NCI-H774 (cell line): ENCODE measurements around the gene KCNQ5.
"Not testable (repeated sequence)": the region's sequence is repeated elsewhere in the genome, so short reads cannot be mapped to it uniquely, and the experiment has no call there.

Experiments used
- DNase-seq: peaks from one replicate; lab custom pipeline; 2025; lab: John Stamatoyannopoulos, UW

The KCNQ5 gene

DNA sequence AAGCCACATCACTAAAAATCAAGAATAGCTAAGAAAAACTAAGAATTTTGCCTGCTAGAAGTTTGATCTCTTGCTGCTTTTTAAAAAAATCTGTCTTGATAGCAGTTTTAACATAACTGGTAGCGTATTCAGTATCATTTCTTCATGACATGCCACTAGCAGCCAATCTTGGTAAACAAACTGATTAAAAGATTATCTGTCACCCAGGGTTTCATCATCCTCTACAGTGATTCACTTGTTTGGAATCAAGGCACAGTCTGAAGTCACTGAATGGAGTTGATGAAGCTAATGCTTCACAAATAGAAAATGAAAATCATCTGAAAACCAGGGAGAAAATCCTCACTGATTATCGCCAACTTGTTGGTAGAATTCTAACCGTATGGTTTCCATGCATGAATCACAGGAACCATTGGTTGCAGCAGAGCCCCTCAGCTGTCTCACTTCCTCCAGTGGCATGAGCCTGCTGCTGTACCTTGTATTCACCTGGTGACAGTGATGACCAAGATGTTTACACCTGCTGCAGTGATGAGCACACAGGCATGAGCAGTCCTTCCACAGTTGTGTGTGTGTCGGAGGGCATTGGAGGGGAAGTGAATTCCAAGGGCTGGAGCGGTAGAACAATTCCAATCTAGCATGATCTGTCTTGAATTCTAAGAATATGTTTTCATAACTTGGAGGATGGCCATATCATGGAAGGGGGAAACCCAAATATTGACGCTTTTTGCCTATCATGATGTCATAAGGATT, 328.4 kb downstream of the KCNQ5 start:
- no peak for DNase-seq

DNA sequence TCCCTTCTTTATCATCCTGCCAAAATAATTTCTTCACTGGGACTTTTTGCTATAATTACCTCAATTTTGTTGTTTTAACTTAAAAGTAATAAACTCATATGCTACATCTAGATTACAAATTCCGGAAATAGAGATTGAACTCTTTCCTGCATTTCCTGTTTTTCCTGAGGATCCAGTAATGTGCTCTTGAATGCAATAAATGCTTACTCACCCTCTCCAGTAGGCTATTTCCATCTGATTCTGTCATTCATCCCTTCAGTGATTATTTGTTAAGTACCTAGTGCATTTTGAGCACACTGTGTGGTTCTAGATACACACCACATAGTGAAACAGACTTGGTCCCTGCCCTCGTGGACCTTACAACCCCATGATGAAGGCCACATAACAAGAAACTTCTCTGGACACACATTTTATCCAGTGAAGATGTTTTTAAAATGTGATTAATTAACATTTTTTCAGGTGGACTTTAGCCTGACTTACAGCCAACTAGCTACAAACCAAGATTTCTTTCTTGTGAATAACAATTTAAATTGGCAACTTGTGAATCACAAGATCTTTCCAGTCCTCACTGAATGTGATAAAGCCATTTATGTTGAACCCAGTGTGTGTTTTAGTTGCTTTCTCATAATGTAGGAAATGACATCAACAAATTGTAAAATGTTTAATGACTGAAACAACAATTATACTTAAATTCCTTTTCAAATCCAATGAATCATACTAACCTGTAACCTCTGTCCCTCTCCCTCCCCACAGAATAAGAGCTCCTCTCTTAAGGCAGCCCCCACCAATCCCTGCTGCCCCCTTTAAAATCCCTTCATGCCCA, 331.2 kb downstream of the KCNQ5 start:
- DNase-seq = peak; percentile 32

DNA sequence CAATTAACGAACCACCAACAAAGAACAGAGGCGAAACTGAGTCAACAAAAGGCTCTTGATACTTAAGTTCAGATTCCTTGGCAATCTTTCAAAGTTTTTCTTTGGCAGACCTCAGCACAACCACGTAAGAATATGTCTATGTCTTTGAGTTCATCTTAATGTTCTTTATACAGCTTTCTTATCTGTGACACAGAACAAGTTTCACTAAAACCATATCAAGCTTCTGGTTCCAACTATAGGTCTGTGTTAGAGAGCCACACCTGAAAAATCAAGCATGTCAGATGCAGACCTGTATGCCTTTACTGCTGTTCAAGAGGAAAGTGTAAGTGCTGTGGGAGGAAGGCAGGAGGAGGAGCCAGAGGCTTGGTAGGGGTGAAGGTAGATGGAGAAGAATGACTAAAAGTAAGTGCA, 332.1 kb downstream of the KCNQ5 start:
- DNase-seq = no peak

DNA sequence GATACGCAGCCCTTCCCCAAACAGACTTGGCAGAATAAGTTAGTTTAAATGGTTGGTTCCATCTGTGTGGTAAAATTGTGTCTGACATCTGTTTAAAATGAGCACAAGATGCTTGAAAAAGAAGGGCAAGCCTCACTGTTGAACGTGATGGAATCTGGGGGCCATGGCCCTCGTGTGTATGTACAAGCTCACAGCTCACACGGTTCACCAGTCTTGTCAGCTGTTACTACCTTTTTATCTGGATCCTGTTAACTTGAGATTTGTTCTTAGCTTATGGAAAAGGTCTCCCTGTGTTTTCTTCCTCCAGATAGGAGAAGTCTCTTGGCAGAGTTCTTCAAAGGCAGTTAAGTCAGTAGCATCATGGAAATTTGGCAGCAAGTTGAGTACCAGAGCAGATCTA, 332.9 kb downstream of the KCNQ5 start:
- no peak for DNase-seq

DNA sequence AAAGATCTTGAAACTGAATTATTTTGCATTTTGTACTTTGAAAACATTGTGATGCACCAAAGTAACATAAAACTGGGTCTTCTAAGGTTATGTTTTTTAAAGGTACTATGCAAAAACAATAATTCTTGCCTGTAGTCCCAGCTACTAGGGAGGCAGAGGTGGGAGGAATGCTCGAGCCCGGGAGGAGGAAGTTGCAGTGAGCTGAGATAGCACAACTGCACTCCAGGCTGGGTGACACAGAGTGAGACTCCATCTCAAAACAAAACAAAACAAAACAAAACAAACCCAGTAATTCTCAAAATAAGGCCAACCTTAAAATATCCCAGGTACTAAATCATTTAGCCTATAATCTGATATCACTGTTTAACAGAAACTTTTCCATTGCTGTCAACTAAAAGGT, 333.8 kb downstream of the KCNQ5 start:
- no peak for DNase-seq

DNA sequence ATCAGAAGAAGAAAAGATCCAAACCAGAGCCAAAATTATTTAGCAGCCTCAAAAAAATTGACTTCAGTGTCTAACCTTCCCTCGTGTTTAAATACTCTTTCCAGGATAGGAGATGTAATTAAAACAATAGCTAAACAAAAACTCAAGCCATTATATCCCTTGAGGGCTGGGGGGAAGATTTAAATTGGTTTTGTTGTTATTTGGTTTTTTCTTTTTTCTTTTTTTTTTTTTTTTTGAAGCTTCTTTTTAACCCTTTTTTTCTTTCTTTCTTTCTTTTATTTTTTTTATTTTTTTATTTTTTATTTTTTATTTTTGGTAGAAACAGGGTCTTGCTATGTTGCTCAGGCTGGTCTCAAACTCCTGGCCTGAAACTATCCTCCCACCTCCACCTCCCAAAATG, 334.4 kb downstream of the KCNQ5 start:
- no peak for DNase-seq

DNA sequence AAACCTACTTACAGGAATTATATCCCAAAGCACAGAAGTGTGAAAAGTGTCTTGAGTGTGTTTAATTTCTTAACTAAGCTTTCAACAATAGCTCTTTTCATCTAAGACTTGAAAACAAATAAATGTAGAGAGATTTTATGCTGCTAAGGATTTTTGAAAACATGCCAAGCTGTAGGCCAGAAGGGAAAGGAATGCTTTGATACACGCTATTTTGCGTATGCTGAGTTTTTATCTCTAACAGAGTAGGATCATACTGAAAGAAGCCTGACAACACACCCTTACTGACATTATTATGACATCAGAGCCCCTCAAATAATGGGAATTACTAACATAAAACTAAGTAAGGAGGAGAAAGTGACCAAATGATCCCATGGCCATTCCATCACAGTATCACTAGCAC, 338.0 kb downstream of the KCNQ5 start:
- DNase-seq = no peak

DNA sequence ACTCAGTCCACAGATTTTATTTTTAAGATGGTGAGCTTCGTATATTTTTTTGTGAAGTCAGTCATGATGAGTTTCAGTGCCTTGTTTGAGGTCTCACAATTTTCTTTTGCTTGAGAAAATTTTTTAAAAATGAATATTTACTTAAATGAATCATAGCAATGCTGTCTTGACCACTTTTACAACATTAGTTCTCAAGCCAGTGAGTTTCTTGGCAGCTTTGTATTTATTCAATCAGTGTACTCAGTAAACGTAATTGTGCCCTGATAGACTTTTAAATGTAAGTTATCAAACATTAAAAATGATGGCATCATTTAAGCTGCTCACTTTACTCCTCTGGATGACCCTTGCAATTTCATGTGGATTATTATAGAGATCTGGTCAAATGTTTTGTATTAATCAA, 342.1 kb downstream of the KCNQ5 start:
- no peak for DNase-seq

DNA sequence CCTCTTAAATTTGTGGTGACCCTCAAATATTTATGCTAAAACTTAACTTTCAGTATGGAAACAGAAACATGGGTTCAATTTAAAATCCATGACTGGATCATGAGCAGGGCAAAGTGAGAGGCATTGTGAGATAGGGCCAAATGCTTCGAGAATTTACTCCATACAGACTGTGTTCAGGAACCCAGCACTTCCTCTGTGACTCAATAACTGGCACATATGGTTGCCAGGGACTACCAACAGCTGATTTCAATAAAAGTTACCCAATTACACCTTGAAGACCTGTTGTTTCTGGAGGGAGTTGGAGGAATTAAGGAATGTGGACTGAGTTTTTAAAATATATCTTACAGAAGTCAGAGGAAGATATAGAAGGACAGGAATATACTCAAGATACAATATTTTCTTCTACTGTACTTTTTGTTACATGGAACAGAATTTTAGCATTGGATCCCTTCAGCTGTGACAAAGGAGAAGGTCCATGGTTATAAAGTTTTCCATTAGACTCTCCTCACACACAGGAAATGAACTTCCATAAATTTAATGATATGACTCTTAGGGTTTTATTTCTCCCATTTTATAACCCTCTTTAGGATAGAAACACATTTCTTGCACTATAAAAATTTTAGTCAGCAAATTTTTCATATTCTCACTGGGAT, 344.9 kb downstream of the KCNQ5 start:
- DNase-seq = no peak

DNA sequence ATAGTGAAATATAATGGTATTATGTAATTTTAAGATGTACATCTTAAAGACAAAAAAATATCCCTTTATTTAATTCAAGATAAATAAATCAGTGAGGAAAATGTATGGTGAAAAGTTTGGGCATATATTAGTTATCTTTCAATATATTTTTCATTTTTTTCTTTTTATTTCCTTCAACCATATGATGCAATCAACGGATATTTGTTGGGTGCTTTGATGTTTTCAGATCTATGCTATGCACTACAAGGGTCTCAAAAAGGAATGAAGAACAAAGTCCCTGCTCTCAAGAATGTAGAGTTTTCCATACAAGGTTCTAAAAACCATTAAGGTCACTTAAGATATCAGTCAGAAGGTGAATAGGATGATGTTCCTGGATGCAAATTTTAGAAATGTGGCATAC, 345.5 kb downstream of the KCNQ5 start:
- DNase-seq = no peak

DNA sequence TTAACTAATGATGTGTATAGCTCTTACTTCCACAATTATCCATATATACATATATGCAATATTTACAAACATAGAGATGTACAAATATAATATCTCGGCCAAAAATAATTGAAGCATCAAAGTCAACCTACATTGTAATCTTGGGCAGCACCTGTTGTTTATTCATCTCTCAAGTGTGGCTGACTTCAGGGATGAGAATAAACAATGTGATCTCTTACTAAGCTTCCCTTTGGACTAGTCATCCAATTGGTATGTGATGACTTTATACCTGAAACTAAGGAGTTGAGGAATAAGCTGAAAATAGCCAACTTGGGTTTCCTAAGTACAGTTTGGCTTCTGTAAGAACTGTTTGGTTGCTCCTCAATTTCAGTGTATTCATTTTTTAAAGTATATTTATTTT, 346.8 kb downstream of the KCNQ5 start:
- peak; percentile 36 for DNase-seq

DNA sequence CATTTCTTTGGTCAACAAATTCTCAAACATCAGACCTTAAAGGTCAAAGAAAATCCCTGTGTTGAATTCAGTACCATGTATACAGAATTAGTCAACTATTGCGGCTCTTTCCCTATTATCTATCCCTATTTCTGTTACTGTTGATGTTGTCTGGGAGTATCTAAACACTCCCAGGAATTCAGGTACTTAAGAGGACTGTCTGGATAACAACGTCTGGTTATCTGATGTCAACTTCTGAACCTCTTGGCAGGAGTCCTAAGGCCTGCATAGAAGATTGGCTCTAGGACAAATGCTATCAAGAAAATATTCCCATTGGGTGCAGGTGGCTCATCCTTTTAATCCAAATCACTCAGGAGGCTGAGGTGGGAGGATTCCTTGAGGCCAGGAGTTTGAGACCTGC, 347.8 kb downstream of the KCNQ5 start:
- DNase-seq = no peak

DNA sequence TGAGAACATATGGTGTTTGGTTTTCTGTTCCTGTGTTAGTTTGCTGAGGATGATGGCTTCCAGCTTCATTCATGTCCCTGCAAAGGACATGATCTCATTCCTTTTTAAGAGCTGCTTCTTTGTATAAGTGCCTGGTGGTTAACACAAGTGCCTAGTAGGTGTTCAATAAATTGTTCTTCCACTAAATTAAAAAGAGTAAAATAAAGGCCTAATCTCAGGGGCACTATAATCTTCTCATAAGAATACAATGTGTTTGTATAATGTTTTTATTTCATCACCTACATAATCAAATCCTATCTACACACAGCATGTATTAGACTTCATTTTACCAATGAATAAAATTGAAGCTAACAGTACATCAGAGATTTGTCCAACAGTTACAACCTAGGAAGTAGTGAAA, 350.7 kb downstream of the KCNQ5 start:
- peak; percentile 83 for DNase-seq

DNA sequence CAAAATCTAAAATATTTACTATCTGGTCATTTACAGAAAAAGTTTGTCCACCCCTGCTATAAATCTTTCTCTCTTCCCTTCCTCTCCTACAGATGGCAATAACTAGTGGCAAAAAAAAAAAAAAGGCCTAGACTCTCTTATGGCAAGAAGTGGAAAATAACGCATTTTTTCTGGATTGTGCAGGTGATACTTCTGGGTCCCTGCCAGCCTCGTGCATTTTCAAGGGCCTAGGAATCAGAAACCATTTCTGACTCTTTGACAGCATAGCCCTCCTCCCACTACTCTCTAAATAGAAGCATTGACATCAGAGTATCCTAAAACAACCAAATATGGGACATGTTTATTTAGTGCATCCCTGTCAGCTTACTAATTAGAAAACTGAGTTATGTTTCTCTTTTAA, 352.4 kb downstream of the KCNQ5 start:
- DNase-seq = peak; percentile 90

DNA sequence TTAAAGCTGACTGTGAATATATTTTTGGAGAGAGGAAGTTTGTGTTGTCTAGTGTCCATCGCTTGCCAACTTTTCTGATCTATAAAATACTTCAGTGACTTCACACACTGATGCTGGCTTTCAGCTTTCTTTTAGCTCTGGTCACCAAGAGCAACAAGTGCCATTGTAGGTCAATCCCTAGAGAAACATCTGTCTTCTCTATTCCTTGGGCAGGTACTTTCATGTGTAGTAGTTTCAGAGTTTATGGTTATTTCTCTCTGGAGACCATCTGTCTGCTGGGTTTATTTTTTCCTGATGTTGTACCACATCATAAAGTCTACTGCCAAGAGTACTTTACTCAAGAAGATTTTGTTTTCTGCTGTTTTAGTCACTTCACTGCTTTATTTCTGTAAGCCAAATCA, 353.5 kb downstream of the KCNQ5 start:
- DNase-seq = no peak

DNA sequence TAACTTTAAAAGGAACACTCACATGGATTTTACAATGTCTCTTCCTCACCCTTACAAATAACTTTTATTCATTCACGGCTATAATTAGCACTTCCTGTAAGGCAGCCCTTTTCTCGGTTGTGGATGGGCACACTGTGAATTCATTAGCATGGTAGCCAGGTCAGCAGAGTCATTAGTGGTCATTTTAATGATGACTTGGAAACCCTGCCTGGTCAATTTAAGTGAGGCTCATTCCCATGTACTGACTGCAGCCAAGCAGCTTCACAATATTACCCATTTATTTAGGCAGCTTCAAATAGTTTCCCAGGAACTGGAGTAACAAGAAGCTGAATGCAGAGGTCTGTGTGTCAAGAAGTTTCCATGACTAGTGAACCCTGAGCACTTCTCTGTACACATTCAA, 354.6 kb downstream of the KCNQ5 start:
- peak; percentile 31 for DNase-seq

DNA sequence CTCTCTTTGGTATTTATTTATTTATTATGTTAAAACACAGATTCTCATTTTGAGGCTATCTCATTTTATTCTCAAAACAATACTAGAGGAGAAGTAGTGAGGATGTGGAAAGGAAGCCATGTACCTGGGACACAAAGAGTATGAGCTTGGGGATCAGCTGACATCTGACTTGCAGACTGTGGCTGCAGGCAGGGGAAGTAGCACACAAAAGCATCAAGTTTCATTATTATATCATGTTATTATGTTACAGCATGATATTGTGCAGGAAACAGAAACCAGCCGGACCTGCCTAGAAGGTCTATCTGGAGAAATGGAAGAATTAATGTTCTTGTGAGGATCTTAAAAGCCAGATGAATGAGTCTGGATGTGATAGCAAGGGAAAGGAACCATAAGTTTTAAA, 355.2 kb downstream of the KCNQ5 start:
- no peak for DNase-seq

DNA sequence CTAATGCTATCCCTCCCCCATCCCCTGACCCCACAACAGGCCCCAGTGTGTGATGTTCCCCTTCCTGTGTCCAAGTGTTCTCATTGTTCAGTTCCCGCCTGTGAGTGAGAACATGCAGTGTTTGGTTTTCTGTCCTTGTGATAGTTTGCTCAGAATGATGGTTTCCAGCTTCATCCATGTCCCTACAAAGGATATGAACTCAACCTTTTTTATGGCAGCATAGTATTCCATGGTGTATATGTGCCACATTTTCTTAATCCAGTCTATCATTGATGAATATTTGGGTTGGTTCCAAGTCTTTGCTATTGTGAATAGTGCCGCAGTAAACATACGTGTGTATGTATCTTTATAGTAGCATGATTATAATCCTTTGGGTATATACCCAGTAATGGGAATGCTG, 356.9 kb downstream of the KCNQ5 start:
- DNase-seq = not testable (repeated sequence)

DNA sequence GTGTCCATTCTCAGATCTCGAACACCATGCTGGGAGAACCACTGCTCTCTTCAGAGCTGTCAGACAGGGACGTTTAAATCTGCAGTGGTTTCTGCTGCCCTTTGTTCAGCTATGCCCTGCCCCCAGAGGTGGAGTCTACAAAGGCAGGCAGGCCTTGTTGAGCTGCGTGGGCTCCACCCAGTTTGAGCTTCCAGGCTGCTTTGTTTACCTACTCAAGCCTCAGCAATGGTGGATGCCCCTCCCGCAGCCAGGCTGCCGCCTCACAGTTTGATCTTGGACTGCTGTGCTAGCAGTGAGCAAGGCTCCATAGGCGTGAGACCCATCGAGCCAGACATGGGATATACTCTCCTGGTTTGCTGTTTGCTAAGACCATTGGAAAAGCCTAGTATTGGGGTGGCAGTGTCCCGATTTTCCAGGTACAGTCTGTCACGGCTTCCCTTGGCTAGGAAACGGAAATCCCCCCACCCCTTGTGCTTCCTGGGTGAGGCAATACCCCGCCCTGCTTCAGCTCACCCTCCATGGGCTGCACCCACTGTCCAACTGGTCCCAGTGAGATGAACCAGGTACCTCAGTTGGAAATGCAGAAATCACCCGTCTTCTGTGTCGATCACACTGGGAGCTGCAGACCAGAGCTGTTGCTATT, 362.4 kb downstream of the KCNQ5 start:
- DNase-seq = not testable (repeated sequence)

DNA sequence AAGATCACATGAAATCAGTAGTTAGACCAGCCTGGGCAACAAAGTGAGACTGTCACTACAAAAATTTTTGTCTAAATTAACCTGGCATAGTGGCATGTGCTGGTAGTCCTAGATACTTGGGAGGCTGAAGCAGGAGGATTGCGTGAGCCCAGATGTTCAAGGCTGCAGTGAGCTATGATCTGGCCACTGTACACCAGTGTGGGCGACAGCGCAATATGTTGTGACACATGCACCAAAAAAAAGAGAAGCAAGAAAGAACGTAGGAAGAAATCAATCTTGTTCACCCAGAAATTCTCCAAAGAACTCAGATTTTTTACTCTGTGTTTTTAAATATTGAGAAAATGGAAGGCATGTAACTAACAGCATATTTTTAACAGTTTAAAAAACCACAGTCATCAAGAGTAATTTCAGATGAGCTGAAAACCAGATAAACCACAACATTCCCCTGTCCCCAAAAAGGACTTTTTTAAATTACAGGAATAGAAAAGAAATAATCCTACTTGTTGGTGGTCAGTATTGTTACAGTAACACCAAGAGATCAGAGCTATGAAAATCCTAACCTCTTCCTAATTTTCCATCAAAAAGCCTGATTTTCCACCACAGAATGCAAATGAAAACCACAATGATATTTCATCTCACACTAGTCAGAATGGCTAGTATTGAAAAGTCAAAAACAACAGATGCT, 363.3 kb downstream of the KCNQ5 start:
- no peak for DNase-seq

DNA sequence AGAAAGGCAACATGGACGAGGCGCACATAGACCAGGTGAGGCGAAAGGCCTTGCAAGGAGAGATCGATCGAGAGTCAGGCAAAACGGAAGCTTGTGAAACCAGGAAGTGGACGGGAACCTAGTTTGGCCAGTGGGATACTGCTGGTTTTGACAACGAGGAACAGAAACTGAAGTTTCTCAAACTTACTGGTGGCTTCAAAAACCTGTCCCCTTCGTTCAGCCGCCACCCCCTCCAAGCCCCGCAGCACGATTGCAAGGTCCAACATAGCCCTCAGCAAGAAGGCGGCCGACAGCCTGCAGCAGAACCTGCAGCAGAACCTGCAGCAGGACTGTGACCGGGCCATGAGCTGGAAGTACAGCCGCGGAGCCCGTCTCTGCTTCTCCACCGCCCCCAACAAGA, 365.4 kb downstream of the KCNQ5 start:
- no peak for DNase-seq

DNA sequence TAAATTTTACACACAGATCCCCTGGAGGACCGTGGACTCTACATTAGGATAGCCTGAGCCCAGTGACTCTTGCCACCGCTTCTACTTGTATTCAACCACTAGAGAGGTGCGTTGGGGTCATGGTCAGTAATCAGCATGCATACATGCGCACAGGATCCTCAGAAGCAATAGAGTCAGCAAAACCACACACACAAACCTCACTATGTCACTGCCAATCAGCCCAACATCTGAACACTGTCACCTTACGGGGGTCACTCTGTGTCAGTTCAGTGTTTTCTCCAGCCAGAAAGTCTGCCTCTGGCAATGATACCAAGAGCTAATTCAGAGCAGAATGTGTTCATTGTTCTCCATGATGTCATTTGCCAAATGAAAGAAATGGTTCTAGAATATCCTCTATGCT, 378.1 kb downstream of the KCNQ5 start:
- no peak for DNase-seq
